Subcutaneous abdominal adipose tissue (tissue), 5 donors: ENCODE data around the gene YPEL5.

Source experiments
- H3K27ac ChIP-seq: one replicate; pipeline ENCODE4 v1.7.0; 2013; ENCODE audit warnings: low read depth, mild to moderate bottlenecking, inconsistent platforms, low read length, moderate library complexity
- H3K27me3 ChIP-seq, 5 donors: one replicate each; pipeline ENCODE4 v1.7.0; 2013; ENCODE audit warnings: low read length in 5 of 5, inconsistent platforms in 1 of 5; ENCODE audit not compliant: control insufficient read depth in 5 of 5, insufficient read depth in 4 of 5
- H3K36me3 ChIP-seq, 5 donors: one replicate each; pipeline ENCODE4 v1.7.0; 2013; ENCODE audit warnings: low read length in 5 of 5; ENCODE audit not compliant: control insufficient read depth in 5 of 5, insufficient read depth in 5 of 5
- H3K4me1 ChIP-seq, 5 donors: one replicate each; pipeline ENCODE4 v1.7.0; 2013; ENCODE audit warnings: low read length in 5 of 5, mild to moderate bottlenecking in 3 of 5, moderate library complexity in 1 of 5; ENCODE audit not compliant: control insufficient read depth in 5 of 5, insufficient read depth in 5 of 5
- H3K4me3 ChIP-seq, 5 donors: one replicate each; pipeline ENCODE4 v1.7.0; 2013; ENCODE audit warnings: low read length in 5 of 5, low read depth in 1 of 5
- H3K9ac ChIP-seq, 5 donors: one replicate each; pipeline ENCODE4 v1.7.0; 2013; ENCODE audit warnings: low read length in 5 of 5, mild to moderate bottlenecking in 4 of 5, moderate library complexity in 3 of 5
- H3K9me3 ChIP-seq, 5 donors: one replicate each; pipeline ENCODE4 v1.7.0; 2013; ENCODE audit warnings: low read length in 5 of 5; ENCODE audit not compliant: control insufficient read depth in 5 of 5
- donor health status: healthy.
- donor health status: healthy.
- donor health status: healthy.
- donor health status: healthy.
- donor health status: healthy.

Gene YPEL5

GRCh38 chr2:30161929-30162706, 15.3 kb downstream of the YPEL5 start:
- no peak overlapping the region for H3K4me3 ChIP-seq
- H3K4me1 ChIP-seq: peaks cover 0 to 3% (median 0%) of the 10 kb centered on the region in 5 donors
- H3K27ac ChIP-seq: no peak overlapping the region
- H3K36me3 ChIP-seq: peaks cover 33 to 40% (median 39%) of the 10 kb centered on the region in 5 donors
- H3K27me3 ChIP-seq: no peaks in the 10 kb centered on the region
- peak overlapping the region in 1 of 5 donors; percentile 12 for H3K9ac ChIP-seq
- H3K9me3 ChIP-seq: no peaks in the 10 kb centered on the region

- Histone ChIP-seq H3K4me1 (peaks cover 0 to 3% (median 0%) of the 10 kb centered on the region in 5 donors), H3K36me3 (peaks cover 26 to 38% (median 32%) of the 10 kb centered on the region in 5 donors), H3K27me3 (no peaks in the 10 kb centered on the region), H3K9ac (no peak overlapping the region), H3K27ac (no peak overlapping the region), H3K9me3 (no peaks in the 10 kb centered on the region), H3K4me3 (no peak overlapping the region)
These were observed 16.0 kb downstream of the YPEL5 start for GRCh38 chr2:30162806-30163205.

GRCh38 chr2:30164131-30164925, 17.5 kb downstream of the YPEL5 start:
- Histone ChIP-seq H3K4me3 (no peak overlapping the region), H3K36me3 (peaks cover 11 to 23% (median 17%) of the 10 kb centered on the region in 5 donors), H3K9me3 (no peaks in the 10 kb centered on the region), H3K27ac (no peak overlapping the region), H3K4me1 (peaks cover 0 to 8% (median 3%) of the 10 kb centered on the region in 5 donors), H3K27me3 (no peaks in the 10 kb centered on the region), H3K9ac (no peak overlapping the region)

GRCh38 chr2:30165050-30165520, 18.3 kb downstream of the YPEL5 start:
- H3K4me1 ChIP-seq: peaks cover 0 to 10% (median 3%) of the 10 kb centered on the region in 5 donors
- no peak overlapping the region for H3K9ac ChIP-seq
- no peaks in the 10 kb centered on the region for H3K27me3 ChIP-seq
- H3K27ac ChIP-seq: no peak overlapping the region
- H3K4me3 ChIP-seq: no peak overlapping the region
- H3K36me3 ChIP-seq: peaks cover 4 to 16% (median 10%) of the 10 kb centered on the region in 5 donors
- no peaks in the 10 kb centered on the region for H3K9me3 ChIP-seq

GRCh38 chr2:30165617-30166016, 18.8 kb downstream of the YPEL5 start:
- Histone ChIP-seq H3K4me1 (peaks cover 0 to 10% (median 3%) of the 10 kb centered on the region in 5 donors), H3K27me3 (no peaks in the 10 kb centered on the region), H3K9me3 (no peaks in the 10 kb centered on the region), H3K36me3 (peaks cover 0 to 11% (median 5%) of the 10 kb centered on the region in 5 donors), H3K9ac (no peak overlapping the region), H3K27ac (no peak overlapping the region), H3K4me3 (no peak overlapping the region)

GRCh38 chr2:30172627-30173026, 25.8 kb downstream of the YPEL5 start:
- Histone ChIP-seq H3K4me3 (no peak overlapping the region), H3K9ac (no peak overlapping the region), H3K27ac (no peak overlapping the region), H3K36me3 (peaks cover 0 to 3% (median 0%) of the 10 kb centered on the region in 5 donors), H3K4me1 (peaks cover 0 to 10% (median 0%) of the 10 kb centered on the region in 5 donors), H3K27me3 (no peaks in the 10 kb centered on the region), H3K9me3 (no peaks in the 10 kb centered on the region)

- Histone ChIP-seq H3K36me3 (no peaks in the 10 kb centered on the region), H3K27ac (no peak overlapping the region)
These were observed 30.6 kb downstream of the YPEL5 start for GRCh38 chr2:30177440-30177839.

GRCh38 chr2:30177956-30178355, 31.1 kb downstream of the YPEL5 start:
- Histone ChIP-seq H3K9me3 (no peaks in the 10 kb centered on the region), H3K4me3 (no peak overlapping the region), H3K9ac (no peak overlapping the region), H3K36me3 (no peaks in the 10 kb centered on the region), H3K27ac (no peak overlapping the region), H3K4me1 (peaks cover 6 to 15% (median 9%) of the 10 kb centered on the region in 5 donors), H3K27me3 (no peaks in the 10 kb centered on the region)

More at GRCh38 chr2:30177440-30177839, 30.6 kb downstream of the YPEL5 start:
- Histone ChIP-seq H3K4me3 (no peak overlapping the region), H3K27me3 (no peaks in the 10 kb centered on the region), H3K9me3 (no peaks in the 10 kb centered on the region), H3K9ac (no peak overlapping the region), H3K4me1 (peaks cover 6 to 15% (median 9%) of the 10 kb centered on the region in 5 donors)

DNA sequence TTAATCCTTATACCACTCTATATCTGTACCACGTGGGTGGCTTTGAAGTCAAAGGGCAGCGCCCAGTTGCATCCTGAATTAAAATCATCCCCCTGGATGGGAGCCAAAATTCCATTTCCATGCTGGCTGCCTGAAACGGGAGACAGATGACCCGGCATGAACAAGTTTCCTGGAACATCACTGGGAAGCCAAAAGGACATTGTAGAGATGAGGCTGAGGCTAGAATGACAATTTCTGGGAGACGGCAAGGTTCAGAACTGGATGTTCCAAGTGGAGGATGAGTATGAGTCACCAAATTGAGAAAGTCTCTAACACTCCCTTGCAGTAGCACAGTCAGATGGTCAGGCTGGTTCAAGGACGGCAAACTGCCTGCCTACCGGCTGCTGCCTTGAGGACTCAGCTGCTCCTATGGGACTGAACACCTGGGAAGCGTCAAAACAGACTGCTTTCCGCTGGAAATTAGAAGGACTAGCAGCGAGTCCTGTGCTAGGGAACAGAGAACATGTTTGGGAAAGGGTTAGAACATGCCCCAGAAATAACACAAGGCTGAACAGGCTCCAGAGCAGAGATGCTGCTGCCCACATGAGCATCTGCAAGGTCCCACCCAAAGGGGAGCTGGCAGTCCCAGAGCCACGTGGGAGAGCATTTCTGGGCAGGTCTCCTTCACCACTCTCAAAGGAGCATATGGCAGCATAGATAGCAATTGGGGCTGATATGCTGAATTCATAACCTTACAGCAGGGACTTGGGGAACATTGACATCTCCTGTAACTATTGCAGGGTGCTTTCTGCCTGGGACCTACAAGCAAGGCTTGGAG, 32.0 kb downstream of the YPEL5 start:
- Histone ChIP-seq H3K4me1 (peaks cover 6 to 15% (median 9%) of the 10 kb centered on the region in 5 donors), H3K36me3 (no peaks in the 10 kb centered on the region), H3K27ac (no peak overlapping the region), H3K9ac (no peak overlapping the region), H3K27me3 (no peaks in the 10 kb centered on the region), H3K9me3 (no peaks in the 10 kb centered on the region), H3K4me3 (no peak overlapping the region)
